ENCODE data around the gene CRYBG1. TPM values are rescaled to one million over a fixed set of nuclear protein-coding genes. Genes with fewer than 3 reads are reported as not detected.

CRYBG1 gene
- total RNA-seq, 4 donors from 2014 or later: 27.4 to 42.1 (median 40.6) TPM

DNA sequence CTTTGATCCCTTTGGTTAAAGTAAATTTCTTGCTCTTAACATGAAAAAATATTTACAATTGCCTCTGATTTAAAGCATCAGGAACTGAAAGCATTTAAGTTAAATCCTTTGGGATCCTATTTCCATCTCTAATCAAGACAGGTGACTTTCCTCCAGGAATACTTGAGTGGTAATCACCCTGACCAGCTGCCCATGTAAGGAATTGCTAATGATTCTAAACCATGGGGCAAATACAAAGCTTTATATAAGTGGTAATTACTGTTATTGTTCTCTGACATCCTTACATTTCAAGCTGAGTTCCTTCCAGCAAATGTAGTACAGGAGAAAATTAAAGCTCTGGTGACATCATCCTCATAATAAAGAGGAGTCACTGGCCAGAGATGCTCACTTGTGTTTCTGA is 100.6 kb downstream of the CRYBG1 start:
- no peak for TF ChIP-seq CTCF (IDR thresholded peaks at IDR 0.05; ENCODE audit: low read depth)

- no peak for TF ChIP-seq CTCF (IDR thresholded peaks at IDR 0.05; ENCODE audit: low read depth)
Observed at GRCh38 chr6:106462923-106463557, 102.5 kb downstream of the CRYBG1 start.

GRCh38 chr6:106466211-106466610 is 105.7 kb downstream of the CRYBG1 start:
- TF ChIP-seq CTCF (IDR thresholded peaks at IDR 0.05; ENCODE audit: low read depth): no peak

- no peak for TF ChIP-seq CTCF (IDR thresholded peaks at IDR 0.05; ENCODE audit: low read depth)
Observed at GRCh38 chr6:106468935-106469334, 108.4 kb downstream of the CRYBG1 start.

DNA sequence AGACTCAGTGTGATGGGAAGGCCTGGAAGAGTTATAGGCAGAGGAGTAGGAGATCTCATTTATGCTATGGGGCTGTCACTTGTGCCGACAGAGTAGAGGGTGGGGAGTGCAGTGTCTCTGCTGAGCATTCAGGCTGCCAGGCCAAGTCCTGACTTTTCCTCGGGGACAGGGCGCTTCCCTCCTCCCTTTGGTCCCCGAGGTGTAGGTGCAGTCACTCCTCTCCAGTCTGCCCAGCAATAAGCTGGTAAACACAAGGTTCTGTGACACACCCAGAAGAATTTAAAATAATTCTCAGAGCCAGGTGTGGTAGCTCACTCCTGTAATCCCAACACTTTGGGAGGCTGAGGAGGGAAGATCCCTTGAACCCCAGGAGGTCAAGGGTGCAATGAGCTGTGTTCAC is 109.4 kb downstream of the CRYBG1 start:
- no peak for TF ChIP-seq CTCF (IDR thresholded peaks at IDR 0.05; ENCODE audit: low read depth)

DNA sequence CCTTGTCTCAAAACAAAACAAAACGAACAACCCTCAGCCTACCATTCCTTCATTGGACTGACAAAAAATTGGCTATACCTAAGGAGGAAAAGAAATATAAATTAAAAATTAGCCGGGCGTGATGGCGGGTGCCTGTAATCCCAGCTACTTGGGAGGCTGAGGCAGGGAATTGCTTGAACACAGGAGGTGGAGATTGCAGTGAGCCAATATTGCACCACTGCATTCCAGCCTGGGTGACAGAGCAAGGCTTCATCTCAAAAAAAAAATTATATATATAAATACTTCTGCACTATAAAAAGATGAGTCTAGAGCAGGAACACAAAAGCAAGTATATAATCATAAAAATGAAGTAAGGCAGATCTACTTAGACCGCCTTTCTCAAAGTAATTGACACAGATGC is 109.8 kb downstream of the CRYBG1 start:
- TF ChIP-seq CTCF (IDR thresholded peaks at IDR 0.05; ENCODE audit: low read depth): no peak

DNA sequence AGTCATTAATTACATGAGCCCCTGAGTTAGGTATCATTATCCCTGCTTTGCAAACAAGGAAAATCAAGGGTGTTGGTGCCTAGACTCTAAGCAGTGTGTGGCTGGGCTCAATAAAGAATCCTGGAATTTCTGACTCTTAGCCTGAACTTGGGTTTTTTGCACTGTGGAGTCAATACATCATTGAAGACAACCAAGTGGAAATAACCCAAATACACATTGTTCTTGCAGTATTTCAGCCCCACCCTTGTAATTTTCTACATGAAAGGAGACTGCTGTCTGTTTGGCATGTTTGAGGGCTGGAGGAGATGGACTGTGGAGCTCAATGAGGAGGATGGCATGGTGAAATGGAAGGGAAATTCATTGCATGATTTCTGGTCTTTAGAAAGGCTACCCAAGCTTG is 110.3 kb downstream of the CRYBG1 start:
- no peak for TF ChIP-seq CTCF (IDR thresholded peaks at IDR 0.05; ENCODE audit: low read depth)
